Measurements from ENCODE around the gene TOM1L1. TPM values are rescaled to one million over a fixed set of nuclear protein-coding genes. Genes with fewer than 3 reads are reported as not detected.

TOM1L1 gene, protein sequence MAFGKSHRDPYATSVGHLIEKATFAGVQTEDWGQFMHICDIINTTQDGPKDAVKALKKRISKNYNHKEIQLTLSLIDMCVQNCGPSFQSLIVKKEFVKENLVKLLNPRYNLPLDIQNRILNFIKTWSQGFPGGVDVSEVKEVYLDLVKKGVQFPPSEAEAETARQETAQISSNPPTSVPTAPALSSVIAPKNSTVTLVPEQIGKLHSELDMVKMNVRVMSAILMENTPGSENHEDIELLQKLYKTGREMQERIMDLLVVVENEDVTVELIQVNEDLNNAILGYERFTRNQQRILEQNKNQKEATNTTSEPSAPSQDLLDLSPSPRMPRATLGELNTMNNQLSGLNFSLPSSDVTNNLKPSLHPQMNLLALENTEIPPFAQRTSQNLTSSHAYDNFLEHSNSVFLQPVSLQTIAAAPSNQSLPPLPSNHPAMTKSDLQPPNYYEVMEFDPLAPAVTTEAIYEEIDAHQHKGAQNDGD
- 22.0 and 33.7 TPM in 2 replicates for total RNA-seq

DNA sequence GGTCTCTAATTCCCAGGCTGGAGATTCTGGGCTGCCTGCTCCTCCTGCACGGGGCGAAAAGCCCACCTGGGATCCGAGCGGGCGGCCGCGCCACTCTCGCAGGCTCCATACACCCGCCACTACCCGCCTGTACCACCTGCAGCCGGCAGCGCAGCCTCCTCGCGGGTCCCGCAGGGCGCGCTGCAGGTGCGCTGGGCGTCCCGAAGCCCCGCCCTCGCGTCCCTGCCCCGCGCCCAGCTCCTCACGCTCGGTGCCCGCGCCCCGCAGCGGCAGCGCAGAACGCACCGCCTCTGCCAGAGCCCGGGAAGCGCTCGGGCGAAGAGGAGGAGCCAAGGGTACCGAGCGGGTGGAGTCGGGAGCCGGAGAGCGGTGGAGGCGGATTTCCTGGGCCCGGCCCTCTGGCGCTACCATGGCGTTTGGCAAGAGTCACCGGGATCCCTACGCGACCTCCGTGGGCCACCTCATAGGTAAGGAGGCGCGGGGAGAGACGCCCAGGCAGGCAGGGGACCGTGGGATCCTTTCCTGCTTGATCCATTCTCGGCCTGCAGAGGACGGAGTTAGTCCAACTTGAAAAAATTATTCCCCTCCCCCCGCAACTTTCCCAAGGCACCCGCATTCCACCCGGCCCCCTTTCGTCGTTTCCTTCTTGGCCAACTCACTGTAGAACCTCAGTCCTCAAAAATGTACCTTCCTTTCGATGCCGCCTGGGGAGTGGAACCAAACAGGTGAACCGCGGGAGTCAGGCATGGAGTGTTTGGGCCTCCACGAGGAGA is at the start of gene TOM1L1:
TOM1L1 (plus strand) TSS at position 396 of the 773 bp plus-strand sequence; CDS start at position 410, 14 bp downstream.

DNA sequence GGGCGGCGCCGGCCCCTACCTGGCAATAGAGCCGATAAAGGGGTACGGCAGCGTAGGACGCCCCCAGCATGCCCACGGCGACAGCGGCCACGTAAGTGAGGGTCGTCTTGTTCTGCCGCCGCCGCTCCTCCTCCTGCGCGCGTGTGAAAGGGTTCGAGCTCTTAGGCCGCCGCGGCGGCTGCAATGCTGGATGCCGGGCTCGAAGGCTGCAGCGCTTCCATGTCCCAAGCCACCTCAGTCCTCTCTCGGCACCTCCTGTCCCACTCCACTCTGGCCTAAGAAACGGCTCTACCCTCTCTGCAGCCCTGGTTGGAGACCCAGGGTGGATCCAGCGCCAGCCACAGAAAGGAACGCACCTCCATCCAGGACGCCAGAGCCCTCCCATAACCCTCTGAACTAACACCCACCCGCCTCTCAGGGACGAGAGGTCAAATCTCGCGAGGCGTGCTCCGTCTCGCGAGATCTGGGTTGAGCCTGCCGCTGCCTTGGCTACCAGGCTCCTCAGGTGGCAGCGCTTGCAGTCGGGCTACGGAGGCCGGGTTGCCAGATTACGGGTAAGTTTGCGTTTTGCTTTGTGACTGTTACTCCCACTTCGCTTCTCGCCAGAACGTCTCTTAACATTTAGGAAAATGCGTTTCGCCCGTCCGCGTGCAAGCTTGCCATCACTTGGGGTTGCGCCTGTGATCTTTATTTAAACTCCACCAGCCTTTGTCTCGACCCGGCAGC is 67.8 kb downstream of the TOM1L1 start, which contains the start of the genes COX11 and STXBP4:
COX11 (minus strand) TSS at position 393 of the 726 bp plus-strand sequence; CDS start at position 385, 8 bp downstream.
STXBP4 (plus strand) TSS at position 504 of the 726 bp plus-strand sequence. CDS start 17,455 bp downstream, outside the sequence.

Other genes starting within 250 kb of the TOM1L1 start
- 41.3 and 52.5 TPM in 2 replicates for gene COX11, start 67.8 kb downstream of the TOM1L1 start, total RNA-seq
- gene STXBP4, start 67.9 kb downstream of the TOM1L1 start, total RNA-seq, result 19.6 and 20.0 TPM in 2 replicates

All from smooth muscle cell of the umbilical artery (primary cell).